ENCODE measurements around the gene PDS5B.

DNA sequence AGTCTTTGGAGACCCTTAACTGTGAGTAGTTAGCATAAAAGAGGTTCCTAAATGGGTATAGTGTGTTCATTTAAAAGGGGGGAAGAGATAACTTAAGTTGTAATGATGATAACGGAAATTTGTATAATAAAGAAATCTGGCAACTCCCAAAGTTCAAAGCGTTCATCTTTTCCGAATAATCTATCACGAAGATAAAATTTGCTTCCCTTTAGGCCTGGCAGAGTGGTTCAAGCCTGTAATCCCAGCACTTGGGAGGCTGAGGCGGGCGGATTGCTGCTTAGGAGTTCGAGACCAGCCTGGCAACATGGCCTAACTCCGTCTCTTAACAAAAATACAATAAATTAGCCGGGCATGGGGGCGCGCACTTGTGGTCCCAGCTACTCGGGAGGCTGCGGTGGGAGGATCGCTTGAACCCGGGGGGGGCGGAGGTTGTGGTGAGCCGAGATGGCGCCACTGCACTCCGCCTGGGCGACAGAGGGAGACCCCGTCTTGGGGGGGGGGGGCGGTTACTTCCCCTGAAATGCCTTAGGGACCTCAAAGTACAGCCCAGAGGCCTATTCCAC is 48.6 kb upstream of the PDS5B start:
- TF ChIP-seq POLR2A (IDR thresholded peaks at IDR 0.05) = no peak
- TF ChIP-seq, protein P1, sequence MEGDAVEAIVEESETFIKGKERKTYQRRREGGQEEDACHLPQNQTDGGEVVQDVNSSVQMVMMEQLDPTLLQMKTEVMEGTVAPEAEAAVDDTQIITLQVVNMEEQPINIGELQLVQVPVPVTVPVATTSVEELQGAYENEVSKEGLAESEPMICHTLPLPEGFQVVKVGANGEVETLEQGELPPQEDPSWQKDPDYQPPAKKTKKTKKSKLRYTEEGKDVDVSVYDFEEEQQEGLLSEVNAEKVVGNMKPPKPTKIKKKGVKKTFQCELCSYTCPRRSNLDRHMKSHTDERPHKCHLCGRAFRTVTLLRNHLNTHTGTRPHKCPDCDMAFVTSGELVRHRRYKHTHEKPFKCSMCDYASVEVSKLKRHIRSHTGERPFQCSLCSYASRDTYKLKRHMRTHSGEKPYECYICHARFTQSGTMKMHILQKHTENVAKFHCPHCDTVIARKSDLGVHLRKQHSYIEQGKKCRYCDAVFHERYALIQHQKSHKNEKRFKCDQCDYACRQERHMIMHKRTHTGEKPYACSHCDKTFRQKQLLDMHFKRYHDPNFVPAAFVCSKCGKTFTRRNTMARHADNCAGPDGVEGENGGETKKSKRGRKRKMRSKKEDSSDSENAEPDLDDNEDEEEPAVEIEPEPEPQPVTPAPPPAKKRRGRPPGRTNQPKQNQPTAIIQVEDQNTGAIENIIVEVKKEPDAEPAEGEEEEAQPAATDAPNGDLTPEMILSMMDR (IDR thresholded peaks at IDR 0.05) = no peak

All from Peyer's patch (tissue), 4 donors.